NCI-H2081 (cell line): ENCODE measurements around the gene CDIP1.

Experiments
- DNase-seq, 2 experiments: peaks; one replicate each; lab custom pipeline; 2025; lab: John Stamatoyannopoulos, UW

Gene CDIP1

DNA sequence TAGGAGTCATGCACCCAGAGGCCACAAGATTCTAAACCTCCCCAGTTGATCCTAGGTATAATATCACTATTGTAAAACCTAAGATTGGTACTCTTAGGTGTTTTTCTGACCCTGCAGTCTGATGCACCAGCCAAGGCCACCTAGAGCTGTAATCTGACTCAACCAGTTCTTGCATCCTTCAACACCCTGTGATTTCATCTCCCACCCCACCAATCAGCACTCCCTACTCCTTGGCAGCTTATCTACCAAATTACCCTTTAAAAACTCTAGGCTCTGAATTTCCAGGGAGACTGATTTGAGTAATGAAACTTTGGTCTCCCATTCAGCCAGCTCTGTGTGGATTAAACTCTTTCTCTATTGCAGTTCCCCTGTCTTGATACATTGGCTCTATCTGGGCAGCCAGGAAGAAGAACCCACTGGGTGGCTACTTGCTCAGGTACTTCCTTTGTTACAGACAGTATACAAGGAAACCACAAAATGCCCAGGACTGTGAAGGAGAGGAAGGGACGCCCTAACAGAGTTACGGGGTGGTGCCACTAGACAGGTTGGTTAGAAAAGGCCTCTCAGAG, 1.2 kb upstream of the CDIP1 start:
- no peak for DNase-seq

DNA sequence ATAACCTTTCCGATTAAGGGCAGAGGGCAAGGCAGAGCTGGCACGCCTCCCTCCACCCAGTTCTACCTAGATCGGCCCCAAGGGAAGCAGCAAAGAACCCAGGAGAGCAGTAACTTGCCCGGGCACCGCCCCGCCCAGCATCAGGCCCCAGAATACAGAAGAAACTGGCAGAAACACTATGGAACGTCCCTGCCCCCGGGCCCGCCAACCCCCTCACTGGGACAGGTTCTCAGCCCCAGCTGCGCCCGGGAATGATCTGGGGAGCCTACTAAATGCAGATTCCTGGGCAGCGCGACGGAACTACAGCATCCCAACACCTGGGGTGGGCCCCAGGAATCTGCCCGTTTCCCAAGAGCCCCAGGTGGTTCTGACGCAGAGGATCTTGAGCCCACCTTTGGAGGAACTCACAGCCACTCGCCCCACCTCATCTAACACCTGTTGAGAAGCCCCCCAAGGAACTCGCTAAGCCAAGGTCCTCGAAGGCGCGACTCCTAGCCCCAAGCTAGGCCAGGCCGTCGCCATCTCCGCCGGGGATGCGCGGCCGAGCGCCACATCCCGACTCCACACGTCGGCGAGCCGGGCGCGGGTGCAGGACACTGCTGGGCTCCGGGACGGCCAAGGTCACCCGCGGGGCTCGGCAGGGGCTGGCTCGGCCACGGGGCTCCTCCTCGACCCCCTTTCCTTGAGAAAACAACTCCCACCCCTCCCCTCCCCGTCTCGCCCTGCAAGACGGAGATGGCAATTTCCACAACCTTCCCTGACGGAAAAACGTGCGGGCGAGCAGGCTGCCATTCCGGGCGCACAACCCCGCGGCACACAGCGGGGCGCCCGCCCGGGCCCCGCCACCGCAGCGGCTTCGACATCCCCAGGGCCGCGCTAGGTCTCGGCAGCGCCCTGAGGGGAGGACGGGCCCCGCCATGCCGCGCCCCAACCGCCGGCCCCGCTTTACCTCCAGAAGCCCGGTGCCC, 913 bp downstream of the CDIP1 start:
- DNase-seq, result no peak

DNA sequence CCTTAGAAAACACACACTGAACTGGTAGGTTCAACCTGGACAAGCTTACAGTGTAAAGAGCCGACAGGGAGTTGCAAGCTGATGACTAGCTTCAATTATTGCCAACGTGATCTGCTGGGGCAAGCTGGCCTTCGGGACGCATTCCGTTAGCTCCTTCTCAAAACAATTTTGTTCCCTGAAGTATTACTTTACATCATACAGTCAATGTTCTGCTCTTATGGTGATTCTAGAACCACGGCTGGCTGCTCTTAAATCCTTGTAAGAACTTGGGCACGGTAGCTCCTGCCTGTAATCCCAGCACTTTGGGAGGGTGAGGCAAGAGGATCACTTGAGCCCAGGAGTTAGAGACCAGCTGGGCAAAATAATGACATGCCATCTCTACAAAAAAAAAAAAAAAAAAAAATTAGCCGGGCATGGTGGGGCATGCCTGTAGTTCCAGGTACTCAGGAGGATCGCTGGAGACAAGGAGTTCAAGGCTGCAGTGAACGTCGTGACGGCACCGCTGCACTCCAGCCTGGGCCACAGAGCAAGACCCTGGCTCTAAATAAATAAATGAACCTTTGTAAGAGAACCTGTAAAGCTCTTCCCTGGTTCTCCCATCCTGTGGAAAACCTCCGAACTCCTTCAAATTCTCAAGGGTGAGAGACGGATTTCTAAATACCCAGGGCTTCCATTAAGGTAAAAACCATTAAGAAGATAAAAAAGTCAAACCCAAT, 2.0 kb downstream of the CDIP1 start:
- no peak for DNase-seq

DNA sequence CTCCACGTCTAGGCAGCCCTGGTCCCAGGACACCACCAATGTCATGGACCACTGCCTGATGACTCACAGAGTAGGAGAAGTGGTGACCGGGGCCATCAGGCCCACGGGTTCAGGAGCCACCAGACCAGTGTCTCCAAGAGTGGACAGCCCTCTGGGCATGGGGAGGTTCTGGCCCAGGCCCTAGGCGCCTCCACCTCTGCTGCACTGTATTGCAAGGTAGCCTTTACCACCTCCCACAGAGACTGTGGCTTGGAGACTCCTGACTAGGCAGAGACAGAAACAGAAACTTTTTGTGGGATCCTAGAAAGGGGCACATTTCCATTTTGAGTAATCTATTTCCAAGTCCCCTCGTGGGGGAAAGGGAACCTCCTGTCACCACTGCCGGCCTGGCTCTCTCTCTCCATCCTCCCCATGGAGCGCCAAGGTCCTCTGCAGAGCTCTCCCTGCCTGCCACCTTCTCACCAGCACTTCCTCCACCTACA, 2.9 kb downstream of the CDIP1 start:
- no peak for DNase-seq

GRCh38 chr16:4534151-4534790, 4.3 kb downstream of the CDIP1 start:
- DNase-seq, result peak in 1 of 2 experiments; percentile 9

GRCh38 chr16:4533490-4533889, 5.1 kb downstream of the CDIP1 start:
- no peak for DNase-seq

DNA sequence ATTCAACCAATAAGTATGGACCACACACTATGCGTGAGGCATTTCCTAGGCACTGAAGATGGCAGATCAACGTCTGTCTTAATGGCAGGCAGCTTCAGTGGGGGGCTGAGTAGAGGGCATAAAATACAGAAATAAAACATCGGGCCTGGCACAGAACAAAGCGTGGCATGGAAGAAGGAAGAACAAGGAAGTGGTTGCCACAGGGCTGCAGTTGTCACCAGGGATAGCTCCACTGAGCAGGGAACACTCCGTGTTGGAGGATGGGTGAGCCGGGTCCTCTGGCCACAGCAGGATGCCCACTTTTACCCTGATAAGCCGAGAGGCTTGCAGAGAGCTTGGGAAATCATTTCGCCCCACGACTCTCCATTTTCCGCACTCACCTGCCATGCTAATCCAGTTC, 6.3 kb downstream of the CDIP1 start:
- no peak for DNase-seq

DNA sequence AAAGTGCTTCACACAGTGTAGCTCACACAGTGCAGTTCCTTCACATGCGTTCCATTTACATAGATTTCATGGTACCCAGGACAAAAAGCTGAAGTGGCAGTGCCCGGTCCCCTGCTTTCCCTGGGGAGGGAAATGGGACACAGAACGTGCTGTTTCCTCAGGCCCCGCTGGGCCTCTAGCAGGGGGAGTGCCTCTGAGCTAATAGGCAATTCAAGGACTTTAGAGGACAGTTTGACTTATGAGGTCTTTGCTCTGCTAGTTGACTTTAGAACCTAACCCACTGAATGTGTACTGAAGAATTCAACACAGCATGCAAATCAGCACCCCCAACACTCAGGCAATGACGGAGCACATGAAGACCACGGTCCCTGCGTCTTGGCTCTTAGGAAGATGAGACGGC, 6.8 kb downstream of the CDIP1 start:
- no peak for DNase-seq

DNA sequence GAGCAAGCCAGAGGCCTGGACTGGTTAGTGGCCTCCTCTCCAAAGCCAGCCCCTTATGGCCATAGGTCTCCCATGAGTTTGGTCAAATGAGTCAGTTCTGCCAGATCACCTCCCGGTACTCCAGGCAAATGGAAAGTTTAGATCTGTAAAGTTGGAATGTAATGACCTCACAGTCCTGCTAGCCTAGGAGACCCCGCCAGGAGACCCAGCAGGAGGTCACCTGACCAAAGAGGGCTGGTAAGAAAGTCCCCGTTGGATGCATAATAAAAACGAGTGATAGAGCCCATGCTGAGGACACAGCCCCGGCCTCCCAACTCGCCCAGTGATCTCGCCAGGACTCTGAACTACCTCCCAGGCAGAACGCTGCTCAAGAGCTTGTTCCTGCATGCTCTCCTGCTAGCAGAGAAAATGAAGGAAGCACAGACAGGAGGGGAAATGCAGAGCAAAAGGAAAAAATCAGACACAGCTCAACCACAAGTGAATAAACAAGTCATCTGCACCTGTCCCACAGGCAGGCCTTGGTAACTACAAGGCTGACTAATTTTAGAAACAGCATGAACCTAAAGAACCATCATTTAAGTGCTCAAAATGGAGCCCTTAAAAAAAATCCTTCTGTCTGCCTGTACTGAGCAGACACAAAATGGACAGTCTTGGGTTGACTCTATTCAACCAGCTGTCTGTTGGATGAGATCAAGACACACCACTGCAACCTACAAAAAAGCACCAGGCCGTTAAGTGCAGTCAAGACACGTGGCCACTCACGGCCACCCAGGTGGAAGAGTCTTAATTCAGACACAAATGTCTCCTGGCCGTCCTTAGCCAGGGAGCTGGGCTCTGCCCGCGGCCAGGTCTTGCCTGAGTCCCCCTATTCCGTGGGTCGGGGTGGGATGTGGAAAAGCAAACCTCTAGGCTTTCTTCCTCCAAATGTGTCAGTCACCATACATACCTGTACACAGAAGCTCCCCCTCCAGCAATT, 9.2 kb downstream of the CDIP1 start:
- no peak for DNase-seq

DNA sequence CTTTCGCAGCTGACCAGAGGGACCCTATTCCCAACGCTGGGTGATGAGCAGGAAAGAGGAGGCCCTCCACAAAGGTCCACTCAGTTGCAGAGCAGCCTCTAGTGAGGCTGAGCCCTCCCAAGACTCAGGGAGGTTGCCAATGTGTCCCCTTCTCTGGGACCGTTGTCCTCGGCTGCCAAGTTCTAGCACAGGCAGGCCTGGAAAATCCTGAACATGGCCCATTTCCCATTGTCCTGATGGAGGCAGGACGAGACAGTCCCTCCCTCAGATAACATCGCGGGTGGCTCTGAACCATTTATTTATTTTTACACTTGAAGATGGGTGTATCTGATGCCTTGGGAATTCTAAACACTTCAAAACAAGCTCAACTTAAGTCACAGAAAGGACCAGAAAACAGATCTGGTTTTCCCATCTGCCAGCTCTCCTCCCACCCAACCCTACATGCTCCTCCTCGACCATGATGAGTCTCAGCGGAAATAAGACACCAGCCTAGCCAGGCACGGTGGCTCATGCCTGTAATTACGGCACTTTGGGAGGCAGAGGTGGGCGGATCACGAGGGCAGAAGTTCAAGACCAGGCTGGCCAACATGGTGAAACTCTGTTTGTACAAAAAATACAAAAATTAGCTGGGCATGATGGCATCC, 12.8 kb downstream of the CDIP1 start:
- DNase-seq, result no peak

GRCh38 chr16:4525069-4525468, 13.5 kb downstream of the CDIP1 start:
- no peak for DNase-seq

GRCh38 chr16:4524571-4524970, 14.0 kb downstream of the CDIP1 start:
- no peak for DNase-seq

GRCh38 chr16:4523686-4524085, 14.9 kb downstream of the CDIP1 start:
- DNase-seq, result no peak

DNA sequence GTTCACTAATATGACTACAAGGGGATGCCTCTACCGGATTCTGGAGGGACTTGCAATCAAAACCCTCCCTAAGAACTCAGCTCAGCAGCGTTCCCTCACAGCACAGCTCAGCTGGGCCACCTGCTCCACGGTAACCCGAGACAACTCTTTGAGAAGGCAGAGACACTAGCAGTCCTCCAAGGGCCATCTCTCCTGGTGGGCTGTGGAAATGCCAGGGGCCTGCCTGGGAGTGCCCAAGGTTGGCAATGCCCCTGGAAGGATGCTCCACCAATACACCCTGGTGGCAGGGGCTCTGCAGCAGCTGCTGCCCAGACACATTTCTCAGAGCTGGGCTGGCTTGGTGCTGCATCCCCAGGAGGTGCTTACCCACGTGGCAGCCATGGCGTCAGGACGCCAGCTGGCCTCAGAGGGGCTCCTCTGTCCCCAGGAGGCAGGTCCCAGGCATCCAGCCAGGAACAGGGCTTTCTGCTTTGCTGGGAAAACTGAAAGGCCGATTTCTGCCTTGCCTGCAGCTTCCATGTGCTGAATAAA, 16.5 kb downstream of the CDIP1 start:
- DNase-seq, result peak; percentile 88 to 94

DNA sequence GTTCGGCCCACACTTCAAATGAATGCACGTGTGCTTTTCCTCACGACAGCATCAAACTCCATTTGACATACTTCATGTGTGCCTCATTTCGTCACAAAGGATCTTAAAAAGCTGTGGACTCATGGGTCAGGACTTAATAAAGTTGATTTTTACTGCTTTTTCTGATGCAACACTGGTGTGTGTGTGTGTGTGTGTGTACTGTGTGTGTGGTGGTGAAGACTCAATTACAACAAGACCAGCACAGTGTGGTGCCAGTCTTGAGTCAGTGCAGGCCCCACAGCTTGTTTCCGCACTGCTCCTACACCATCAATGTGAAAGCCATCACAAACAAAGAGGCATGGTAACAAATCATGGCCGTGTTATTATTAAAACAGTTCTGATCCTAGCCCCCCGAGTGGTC, 17.7 kb downstream of the CDIP1 start:
- DNase-seq, result no peak

DNA sequence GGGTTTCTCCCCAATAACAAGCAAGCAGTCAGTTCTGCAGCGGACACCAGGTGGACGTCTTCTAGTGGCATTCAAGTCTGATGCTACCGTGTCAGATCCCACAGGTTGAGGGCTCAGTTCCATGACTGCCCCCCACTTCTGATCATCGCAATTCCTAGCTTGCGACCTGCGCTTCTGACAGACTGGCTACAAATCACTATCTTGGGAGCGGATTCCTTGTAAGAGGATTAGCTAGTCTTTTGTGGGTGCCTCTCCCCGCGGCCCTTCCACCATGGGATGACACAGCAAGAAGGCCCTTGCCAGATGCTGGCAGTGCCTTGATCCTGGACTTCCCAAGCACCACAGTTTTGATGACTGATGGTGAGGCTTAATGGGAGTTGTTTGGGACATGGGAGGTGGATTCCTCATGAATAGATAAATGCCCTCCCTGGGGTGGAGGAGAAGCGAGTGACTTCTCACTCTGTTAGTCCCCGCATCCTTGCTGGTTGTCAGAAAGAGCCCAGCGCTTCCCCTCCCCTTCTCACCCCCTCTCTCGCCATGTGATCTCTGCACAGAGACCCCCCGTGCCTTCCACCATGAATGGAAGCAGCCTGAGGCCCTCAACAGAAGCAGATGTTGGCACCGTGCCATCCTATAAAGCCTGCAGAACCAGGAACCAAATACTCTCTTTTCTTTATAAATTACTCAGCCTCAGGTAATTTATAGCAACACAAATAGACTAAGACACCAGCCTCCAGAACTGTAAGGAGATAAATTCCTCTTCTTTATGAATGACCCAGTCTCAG, 19.1 kb downstream of the CDIP1 start:
- no peak for DNase-seq

GRCh38 chr16:4517812-4518680, 20.5 kb downstream of the CDIP1 start:
- DNase-seq, result peak; percentile 32 to 39

DNA sequence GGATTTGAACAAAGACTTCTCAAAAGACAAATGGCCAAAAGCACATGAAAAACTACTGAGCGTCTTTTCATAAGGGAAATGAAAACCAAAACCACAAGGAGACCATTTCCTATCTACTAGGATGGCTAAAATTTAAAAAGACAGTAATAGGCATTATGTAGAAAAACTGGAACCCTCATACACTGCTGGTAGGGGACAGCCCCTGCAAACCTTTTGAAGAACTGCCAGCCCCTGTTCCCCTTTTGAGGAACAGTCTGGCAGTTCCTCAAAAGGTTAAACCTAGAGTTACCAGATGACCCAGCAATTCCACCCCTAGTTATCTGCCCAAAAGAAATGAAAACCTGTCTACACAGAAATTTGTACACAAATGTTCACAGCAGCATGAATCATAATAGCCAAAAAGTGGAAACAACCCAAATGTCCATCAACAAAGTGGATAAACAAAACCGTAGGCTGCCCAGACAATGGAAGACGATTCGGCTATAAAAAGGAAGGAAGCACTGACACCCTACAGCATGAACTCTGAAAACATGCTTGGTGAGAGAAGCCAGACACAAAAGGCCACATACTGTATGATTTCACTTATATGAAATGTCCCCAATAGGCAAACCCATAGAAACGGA, 22.9 kb downstream of the CDIP1 start:
- no peak for DNase-seq
